ENCODE results near the gene YIPF7.

DNA sequence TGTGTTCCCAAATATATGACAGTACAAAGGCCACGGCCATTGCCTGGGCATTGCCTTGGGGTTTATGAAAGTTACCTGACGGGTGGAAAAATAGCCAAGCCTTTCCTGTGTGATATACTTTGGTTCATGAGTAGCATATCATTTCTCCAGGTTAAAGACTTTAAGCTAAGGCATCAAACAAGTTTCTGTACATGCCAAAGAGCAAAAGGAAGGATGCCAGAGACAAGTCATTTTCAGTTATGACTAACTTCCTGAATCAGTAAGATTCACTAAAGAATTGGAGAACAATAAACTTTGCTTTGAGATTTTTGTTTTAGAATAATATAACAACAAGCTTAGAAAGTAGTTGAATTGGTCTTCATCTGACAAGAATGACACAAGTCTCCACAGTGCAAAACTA lies 17.1 kb upstream of the YIPF7 start:
- TF ChIP-seq ATF1 (CRISPR knock-in tag; IDR thresholded peaks at IDR 0.05): no peak
- TF ChIP-seq ATF1 (tag; IDR thresholded peaks at IDR 0.05): no peak
- TF ChIP-seq CHD2 (IDR thresholded peaks at IDR 0.05; ENCODE audit: low read depth, low read length): no peak
- TF ChIP-seq BCL6 (CRISPR knock-in tag; IDR thresholded peaks at IDR 0.05): no peak
- no peak for TF ChIP-seq HNRNPL (IDR thresholded peaks at IDR 0.05; ENCODE audit: low read depth, low read length)
- no peak for TF ChIP-seq SMAD3 (CRISPR knock-in tag; conservative IDR thresholded peaks at IDR 0.05)
- TF ChIP-seq E2F1 (CRISPR knock-in tag; IDR thresholded peaks at IDR 0.05): no peak
- TF ChIP-seq ZFP1 (CRISPR knock-in tag; IDR thresholded peaks at IDR 0.05): no peak
- TF ChIP-seq MED1 (CRISPR knock-in tag; IDR thresholded peaks at IDR 0.05; ENCODE audit: borderline replicate concordance): no peak
